Immature natural killer cell (primary cell): ENCODE data around the gene CYGB. TPM values are rescaled to one million over a fixed set of nuclear protein-coding genes. Genes with fewer than 3 reads are reported as not detected.
"Not testable (repeated sequence)": the region's sequence is repeated elsewhere in the genome, so short reads cannot be mapped to it uniquely, and the experiment has no call there.

ENCODE experiments used
- DNase-seq, 3 donors: peaks; one replicate each; pipeline ENCODE4 v3.0.0; 2022; ENCODE audit warnings: mixed read lengths in 1 of 3
- H3K27ac Mint-ChIP-seq, 6 donors: one replicate each; pipeline ENCODE4 v1.8.0; 2020; ENCODE audit warnings: mixed read lengths in 6 of 6, mild to moderate bottlenecking in 5 of 6, inconsistent platforms in 4 of 6, moderate library complexity in 3 of 6
- H3K27me3 Mint-ChIP-seq, 3 donors: one replicate each; pipeline ENCODE4 v1.8.0; 2020 to 2021; ENCODE audit warnings: low read depth in 3 of 3, mild to moderate bottlenecking in 3 of 3, mixed read lengths in 3 of 3, moderate library complexity in 3 of 3, inconsistent platforms in 1 of 3
- H3K36me3 Mint-ChIP-seq, 3 donors: one replicate each; pipeline ENCODE4 v1.8.0; 2020; ENCODE audit warnings: mixed read lengths in 3 of 3, inconsistent platforms in 2 of 3, mild to moderate bottlenecking in 2 of 3
- H3K4me1 Mint-ChIP-seq, 2 donors: one replicate each; pipeline ENCODE4 v1.8.0; 2020; ENCODE audit warnings: inconsistent platforms in 2 of 2, mild to moderate bottlenecking in 2 of 2, mixed read lengths in 2 of 2, moderate library complexity in 1 of 2
- H3K4me3 Mint-ChIP-seq, 5 donors: one replicate each; pipeline ENCODE4 v1.8.0; 2020; ENCODE audit warnings: mild to moderate bottlenecking in 5 of 5, mixed read lengths in 5 of 5, inconsistent platforms in 3 of 5, moderate library complexity in 3 of 5
- H3K9me3 Mint-ChIP-seq, 6 donors: one replicate each; pipeline ENCODE4 v1.8.0; 2020; ENCODE audit warnings: mild to moderate bottlenecking in 6 of 6, mixed read lengths in 6 of 6, inconsistent platforms in 4 of 6, moderate library complexity in 3 of 6
- polyA plus RNA-seq, 3 donors: library from polyadenylated mRNA; unstranded; fragments of 300-500 nt; fragmentation: Illumina TruSeq; gene quantifications; one replicate each; pipeline ENCODE4 v1.2.3, GENCODE V29; 2021

CYGB gene
- polyA plus RNA-seq, 3 donors from 2014 or later, result 0.09 to 0.41 TPM; not detected in 1

DNA sequence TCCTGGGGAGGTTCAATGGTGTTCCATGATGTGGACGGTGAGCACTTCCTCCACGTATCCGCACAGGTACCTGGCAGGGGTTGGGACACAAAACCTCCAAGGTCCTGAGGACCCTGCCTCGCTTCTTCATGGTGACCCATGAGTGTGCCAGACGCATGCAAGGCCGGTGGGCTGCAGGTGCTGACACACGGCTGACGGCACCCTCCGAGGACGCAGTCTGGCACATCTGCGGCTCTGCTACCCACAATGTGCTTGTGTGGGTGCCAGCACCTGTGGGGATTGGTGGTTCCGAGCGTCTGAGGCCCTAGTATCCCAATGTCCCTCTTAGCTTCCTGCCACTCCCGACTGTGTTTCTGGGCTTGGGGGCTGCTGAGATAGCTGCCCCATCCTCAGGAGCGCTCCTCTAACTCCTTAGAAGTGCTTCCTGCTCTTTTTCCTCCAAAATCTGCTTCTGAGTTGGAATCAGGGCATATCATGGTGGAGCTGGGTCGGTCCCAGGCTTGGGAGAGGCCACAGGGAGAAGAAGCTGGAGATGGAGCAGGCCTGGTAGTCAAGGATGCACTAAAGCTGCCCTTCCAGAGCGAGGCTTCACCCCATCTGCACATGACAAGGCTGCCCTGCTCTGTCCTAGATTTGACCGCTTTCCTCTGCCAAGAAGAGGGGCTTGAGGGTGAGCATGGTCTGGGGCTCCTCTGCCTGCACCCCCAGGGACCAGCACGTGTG lies 1.6 kb downstream of the CYGB start:
- no peaks in the 10 kb centered on the region for H3K9me3 Mint-ChIP-seq
- no peak for DNase-seq
- H3K36me3 Mint-ChIP-seq, result no peaks in the 10 kb centered on the region
- no peak overlapping the region for H3K4me3 Mint-ChIP-seq
- H3K4me1 Mint-ChIP-seq, result peaks cover 10 to 12% of the 10 kb centered on the region in 2 donors
- H3K27ac Mint-ChIP-seq, result no peak overlapping the region
- peaks cover 9 to 18% (median 10%) of the 10 kb centered on the region in 3 donors for H3K27me3 Mint-ChIP-seq

DNA sequence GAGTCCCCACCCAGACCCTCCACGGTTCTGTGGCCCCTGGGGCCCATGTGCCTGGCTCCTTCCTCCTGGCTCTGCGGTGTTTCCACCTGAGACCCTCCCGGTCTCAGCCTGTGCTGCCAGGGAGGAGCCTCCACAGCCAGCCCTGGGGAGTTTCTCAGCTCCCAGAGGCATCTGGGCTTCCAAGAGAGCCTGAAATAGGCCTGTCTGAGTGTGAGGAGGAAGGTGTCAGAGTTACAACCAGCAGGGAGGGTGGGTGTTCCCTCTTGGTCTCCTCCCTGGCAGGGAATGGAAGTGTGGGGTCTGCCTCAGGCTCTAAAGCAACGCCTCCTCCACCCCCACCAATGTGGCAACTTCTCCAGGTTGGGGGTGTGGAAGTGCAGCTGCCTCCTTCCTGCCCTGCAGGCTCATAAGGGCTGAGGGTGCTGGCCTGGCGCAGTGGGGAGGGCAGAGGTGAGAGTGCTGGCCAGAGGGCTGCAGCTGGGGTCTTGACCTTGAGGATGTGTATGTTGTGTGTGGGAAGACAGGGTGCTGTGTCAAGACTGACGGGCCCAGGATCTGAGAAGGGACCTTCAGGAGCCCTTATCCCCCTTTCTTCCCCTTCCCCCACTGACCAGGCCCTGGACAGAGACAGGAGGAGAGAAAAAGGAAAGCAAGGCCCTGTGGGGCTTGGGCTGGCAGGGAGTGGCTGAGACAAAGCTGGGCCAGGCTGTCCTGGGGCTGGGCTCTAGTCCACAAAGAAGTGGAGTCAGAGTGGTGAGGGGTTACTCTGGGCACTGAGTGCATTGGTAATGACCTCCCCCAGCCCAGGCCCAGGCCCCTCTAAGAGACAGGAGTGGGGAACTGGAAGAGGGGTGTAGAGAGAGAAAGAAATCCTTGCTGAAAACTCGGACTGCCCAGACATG lies 2.4 kb downstream of the CYGB start:
- Mint-ChIP-seq H3K4me3 (no peak overlapping the region), H3K27me3 (peaks cover 7 to 16% (median 9%) of the 10 kb centered on the region in 3 donors), H3K36me3 (no peaks in the 10 kb centered on the region), H3K4me1 (peaks cover 16 to 18% of the 10 kb centered on the region in 2 donors), H3K9me3 (no peaks in the 10 kb centered on the region), H3K27ac (no peak overlapping the region)
- DNase-seq, result no peak

DNA sequence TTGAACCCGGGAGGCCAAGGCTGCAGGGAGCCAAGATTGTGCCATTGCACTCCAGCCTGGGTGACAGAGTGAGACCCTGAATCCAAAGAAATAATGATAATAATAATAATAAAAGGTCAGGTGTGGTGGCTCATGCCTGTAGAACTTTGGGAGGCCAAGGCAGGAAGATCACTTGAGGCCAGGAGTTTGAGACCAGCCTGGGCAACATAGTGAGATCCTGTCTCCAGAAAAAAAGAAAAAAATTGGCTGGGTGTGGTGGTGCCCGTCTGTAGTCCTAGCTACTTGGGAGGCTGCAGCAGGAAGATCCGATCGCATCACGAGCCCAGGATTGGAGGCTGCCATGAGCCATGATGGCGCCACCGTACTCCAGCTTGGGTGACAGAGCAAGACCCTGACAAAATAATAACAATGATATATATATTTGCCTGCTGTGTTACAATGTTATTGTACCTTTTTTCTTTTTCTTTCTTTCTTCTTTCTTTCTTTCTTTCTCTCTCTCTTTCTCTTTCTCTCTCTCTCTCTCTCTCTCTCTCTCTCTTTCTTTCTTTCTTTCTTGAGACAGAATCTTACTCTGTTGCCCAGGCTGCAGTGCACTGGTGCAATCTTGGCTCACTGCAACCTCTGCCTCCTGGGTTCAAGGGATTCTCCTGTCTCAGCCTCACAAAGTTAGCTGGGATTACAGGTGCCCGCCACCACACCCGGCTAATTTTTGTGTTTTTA lies 3.7 kb downstream of the CYGB start:
- H3K36me3 Mint-ChIP-seq, H3K4me3 Mint-ChIP-seq, DNase-seq, H3K9me3 Mint-ChIP-seq: not testable (repeated sequence)
- peaks cover 11 to 13% of the 10 kb centered on the region in 2 donors for H3K4me1 Mint-ChIP-seq
- H3K27ac Mint-ChIP-seq, result peak overlapping the region in 1 of 6 donors; percentile 24
- H3K27me3 Mint-ChIP-seq, result peaks cover 4 to 10% (median 7%) of the 10 kb centered on the region in 3 donors

DNA sequence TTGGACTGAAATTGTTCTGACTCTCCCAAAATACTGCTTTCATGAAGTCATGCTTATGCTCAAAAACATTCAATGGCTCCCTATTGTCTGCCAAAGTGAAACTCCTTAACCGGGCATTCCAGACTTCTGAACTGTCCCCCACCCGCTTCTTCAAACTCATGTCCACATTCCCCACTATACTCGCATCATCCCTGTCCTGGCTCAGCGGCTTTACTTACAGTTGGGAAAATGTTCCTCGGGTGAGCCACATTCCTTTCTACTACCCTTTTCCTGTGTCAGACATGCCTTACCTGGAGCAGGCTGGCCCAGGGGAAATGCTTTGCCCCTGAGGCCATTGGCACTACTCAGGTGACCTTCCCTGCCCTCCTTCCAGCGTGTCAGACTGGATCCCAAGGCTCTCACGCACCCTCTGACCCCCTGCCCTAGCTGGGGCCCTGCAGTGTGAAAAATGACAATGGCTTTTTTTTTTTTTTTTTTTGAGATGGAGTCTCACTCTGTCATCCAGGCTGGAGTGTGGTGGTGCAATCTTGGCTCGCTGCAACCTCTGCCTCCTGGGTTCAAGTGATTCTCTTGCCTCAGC lies 5.3 kb downstream of the CYGB start:
- peak overlapping the region in 2 of 6 donors; percentile 30 to 83 for H3K27ac Mint-ChIP-seq
- no peaks in the 10 kb centered on the region for H3K9me3 Mint-ChIP-seq
- H3K4me1 Mint-ChIP-seq, result peaks cover 24 to 27% of the 10 kb centered on the region in 2 donors
- H3K27me3 Mint-ChIP-seq, result peaks cover 4 to 5% (median 5%) of the 10 kb centered on the region in 3 donors
- DNase-seq, result no peak
- H3K4me3 Mint-ChIP-seq, result no peak overlapping the region
- H3K36me3 Mint-ChIP-seq, result no peaks in the 10 kb centered on the region

DNA sequence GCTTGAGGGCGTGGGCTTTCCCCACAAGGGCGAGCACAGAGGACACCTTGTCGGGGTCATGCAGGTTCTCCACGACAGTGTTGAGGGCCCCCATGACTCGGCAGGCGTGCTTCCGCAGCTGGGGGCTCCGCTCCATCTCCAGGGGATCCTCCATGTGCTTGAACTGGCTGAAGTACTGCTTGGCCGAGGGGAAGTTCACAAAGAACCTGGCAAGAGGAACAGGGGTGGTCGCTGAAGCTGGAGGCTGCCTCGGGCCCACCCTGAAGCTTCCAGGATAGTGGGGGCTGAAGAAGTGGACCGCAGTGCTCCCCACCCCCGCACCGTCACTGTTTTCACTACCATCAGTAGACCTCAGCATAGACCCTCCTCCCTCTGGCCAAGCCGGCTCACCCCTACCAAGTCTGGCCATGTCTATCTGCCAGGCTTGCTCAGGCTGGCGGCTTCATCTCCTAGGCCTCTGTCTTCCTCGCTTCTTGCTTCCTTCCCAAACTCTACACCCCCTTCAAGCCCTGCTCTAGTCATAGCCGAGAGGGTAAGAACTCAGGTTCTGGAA lies 5.9 kb downstream of the CYGB start:
- no peak for DNase-seq
- peaks cover 24 to 30% of the 10 kb centered on the region in 2 donors for H3K4me1 Mint-ChIP-seq
- no peaks in the 10 kb centered on the region for H3K36me3 Mint-ChIP-seq
- H3K9me3 Mint-ChIP-seq, result no peaks in the 10 kb centered on the region
- H3K4me3 Mint-ChIP-seq, result no peak overlapping the region
- H3K27ac Mint-ChIP-seq, result peak overlapping the region in 2 of 6 donors; percentile 28 to 83
- H3K27me3 Mint-ChIP-seq, result peaks cover under 1 to 5% (median 3%) of the 10 kb centered on the region in 3 donors

DNA sequence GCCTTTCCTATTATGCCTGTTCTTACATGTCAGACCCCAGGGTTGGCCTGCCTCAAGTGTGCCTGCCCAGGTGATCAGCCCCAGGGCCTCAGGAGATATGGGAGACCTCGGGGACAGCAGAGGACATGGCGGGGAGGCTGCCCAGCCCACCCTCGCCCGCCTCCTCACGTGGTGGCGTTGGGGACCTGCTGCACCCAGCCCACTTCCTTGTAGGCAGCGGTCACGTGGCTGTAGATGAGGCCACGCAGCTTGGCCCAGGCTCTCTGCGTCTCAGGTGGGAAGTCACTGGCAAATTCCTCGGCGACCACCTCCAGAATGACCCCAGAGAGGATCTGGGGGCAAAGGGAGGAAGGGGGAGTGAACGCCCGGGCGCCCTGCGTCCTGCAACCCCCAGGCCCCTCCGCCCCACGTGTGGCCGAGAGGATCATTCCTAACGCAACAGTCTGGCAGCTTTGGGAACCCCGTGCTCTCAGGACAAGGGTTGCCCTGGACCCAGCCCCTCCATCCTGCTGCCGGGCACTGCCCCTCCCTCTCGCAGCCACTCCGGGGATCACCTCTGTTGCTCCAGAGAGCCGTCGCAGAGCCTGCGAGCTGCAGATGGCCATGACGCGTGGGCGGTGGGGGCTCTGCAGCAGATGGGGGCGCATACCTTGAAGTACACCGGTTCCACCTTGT lies 6.6 kb downstream of the CYGB start:
- H3K9me3 Mint-ChIP-seq, result no peaks in the 10 kb centered on the region
- peaks cover 23 to 30% of the 10 kb centered on the region in 2 donors for H3K4me1 Mint-ChIP-seq
- H3K4me3 Mint-ChIP-seq, result no peak overlapping the region
- peaks cover 0 to 5% (median 0%) of the 10 kb centered on the region in 3 donors for H3K27me3 Mint-ChIP-seq
- peak overlapping the region in 4 of 6 donors; percentile 46 to 88 (median 71) for H3K27ac Mint-ChIP-seq
- no peaks in the 10 kb centered on the region for H3K36me3 Mint-ChIP-seq
- no peak for DNase-seq

DNA sequence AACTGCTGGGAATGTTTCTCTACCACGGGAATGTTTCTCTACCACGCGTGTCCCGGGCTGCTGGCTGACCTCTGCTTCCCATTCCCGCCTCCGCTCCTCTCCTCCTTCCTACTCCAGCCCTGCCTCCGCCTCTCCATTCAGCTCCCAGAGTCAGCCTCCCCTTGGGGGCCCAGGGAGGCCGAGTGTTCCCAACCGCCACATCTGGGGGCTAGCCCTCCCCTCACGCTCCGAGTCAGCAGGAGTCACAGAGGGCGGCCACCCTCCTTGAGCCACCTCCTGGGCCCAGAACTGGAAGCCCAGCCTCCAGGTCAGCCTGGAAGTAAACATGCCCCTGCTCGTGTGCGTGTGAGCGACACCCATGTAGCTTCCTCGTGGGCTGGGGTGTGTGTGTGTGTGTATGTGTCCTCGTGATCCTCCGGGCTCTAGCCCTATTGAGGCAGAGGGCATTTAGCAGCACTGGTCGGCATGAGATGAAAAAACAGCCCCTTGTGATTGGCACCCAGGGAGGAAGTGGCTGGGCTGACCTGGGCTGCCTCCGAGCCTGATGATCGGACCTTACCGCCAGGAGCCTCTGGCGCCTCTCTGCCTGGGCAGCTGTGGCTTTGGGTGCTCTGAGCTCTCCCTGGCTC lies 7.3 kb downstream of the CYGB start:
- Mint-ChIP-seq H3K27me3 (peaks cover 0 to 5% (median 0%) of the 10 kb centered on the region in 3 donors), H3K9me3 (no peaks in the 10 kb centered on the region), H3K36me3 (no peaks in the 10 kb centered on the region), H3K4me1 (peaks cover 23 to 30% of the 10 kb centered on the region in 2 donors), H3K4me3 (peak overlapping the region in 3 of 5 donors; percentile 20 to 66 (median 61)), H3K27ac (peak overlapping the region in 5 of 6 donors; percentile 46 to 88 (median 76))
- DNase-seq, result no peak

DNA sequence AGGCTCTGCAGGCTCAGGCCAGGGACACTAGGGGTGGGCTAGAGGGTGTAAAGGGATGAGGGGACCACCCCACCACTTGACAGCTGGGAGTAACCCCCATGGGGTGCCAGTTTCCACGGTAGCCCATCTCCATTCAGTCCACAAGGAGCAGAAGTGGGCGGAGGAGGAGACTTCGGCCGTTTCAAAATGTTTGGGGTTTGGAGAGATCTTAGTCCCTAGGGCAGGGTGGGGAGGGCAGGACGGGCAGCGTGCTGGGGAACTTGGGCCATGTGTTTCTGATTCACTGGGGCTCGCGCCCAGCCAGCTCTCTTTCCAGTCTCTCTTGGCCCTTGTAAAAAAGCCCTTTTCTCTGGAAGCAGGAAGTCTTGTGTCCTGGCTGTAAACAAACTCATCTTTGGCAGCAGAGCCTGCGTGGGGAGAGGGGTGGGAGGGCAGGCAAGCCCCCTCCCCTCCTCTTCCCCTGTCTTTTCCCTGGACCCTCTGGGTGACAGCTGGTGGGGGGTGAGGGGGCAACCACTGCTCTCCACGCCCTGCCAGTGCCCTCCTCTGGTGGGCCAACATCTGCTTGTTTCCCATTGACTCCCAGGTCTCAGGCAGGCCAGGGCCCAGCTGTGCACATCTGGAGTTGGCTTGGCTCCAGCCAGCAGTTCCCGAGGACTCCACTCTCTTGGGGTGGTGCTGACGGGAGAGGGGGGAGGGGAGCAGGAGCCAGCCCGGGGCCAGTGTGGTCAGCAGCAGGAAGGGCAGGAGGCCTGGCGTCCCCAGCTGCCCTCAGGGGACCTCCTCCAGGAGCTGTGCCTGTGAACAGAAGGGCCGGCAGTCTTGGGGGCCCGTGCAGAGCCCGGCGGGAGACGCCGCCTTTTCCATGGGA lies 8.1 kb downstream of the CYGB start:
- Mint-ChIP-seq H3K4me3 (peak overlapping the region in 1 of 5 donors; percentile 26), H3K27ac (no peak overlapping the region), H3K27me3 (peaks cover 0 to 5% (median 0%) of the 10 kb centered on the region in 3 donors), H3K4me1 (peaks cover 24 to 30% of the 10 kb centered on the region in 2 donors), H3K9me3 (no peaks in the 10 kb centered on the region), H3K36me3 (no peaks in the 10 kb centered on the region)
- no peak for DNase-seq

DNA sequence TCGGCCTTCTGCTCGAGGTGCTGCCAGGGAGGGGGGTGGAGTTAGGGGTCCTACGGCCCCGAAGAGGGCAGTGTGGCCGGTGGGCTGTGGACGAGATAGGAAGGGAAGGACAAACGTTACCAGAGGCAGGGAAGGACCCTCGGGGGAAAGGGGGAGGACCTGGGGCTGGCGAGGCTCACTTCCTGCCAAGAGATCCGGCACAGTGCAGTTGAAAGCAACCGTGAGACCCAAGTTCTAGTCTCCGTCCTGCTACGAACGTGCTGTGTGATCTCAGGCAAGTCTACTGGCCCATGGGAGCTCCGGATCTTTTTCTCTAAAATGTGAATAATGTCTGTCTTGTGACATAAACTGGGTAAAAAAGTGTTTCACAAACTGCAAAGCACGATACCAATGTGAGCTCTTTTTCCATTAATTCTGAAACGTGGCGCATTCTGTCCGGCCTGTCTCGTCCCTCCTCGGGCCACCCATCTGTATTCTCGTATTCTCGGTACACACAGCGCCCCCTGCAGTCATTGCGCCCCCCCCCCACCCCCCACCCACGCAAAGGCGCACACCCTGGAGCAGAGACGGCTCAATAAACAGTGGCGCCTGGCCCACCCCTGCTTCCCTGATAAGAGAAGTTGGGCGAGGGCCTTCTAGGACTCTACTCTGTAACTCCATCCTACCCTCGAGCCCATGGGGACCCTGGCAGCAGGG lies 8.8 kb downstream of the CYGB start:
- Mint-ChIP-seq H3K27me3 (peaks cover 0 to 5% (median 0%) of the 10 kb centered on the region in 3 donors), H3K27ac (peak overlapping the region in 2 of 6 donors; percentile 45 to 71), H3K36me3 (no peaks in the 10 kb centered on the region), H3K4me1 (peaks cover 25 to 32% of the 10 kb centered on the region in 2 donors), H3K9me3 (no peaks in the 10 kb centered on the region), H3K4me3 (peak overlapping the region in 2 of 5 donors; percentile 30 to 39)
- DNase-seq, result no peak

DNA sequence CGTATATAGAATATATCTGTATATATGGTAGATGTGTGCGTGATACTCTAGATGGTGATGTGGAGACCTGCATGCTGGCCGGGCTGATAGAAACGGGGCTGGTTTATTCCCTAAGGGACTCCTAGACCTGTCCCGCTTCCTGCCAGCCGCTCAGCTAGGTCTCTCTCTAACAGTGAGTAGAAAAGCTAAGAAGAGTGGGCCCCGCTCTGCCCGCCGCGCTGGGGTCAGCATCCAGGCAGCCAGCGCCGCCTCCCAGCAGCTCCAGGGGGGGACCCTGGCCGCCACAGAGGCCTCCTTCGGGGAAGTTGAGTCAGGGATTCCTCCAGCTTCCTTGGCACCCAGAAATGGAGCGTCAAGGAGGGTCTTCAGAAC lies 9.4 kb downstream of the CYGB start:
- no peaks in the 10 kb centered on the region for H3K36me3 Mint-ChIP-seq
- H3K27me3 Mint-ChIP-seq, result peaks cover 0 to 5% (median 0%) of the 10 kb centered on the region in 3 donors
- no peak for DNase-seq
- peaks cover 28 to 37% of the 10 kb centered on the region in 2 donors for H3K4me1 Mint-ChIP-seq
- peak overlapping the region in 2 of 6 donors; percentile 43 to 88 for H3K27ac Mint-ChIP-seq
- H3K4me3 Mint-ChIP-seq, result peak overlapping the region; percentile 41 to 68 (median 44)
- no peaks in the 10 kb centered on the region for H3K9me3 Mint-ChIP-seq
